HUES6 (cell line): ENCODE data around the gene DHRS2.
"Not testable (repeated sequence)": the region's sequence is repeated elsewhere in the genome, so short reads cannot be mapped to it uniquely, and the experiment has no call there.

Experiments used
- H3K27ac ChIP-seq: 2 replicates; pipeline ENCODE4 v1.7.0; 2013; ENCODE audit warnings: low read depth, mild to moderate bottlenecking, low read length, inconsistent platforms
- H3K27me3 ChIP-seq: 2 replicates; pipeline ENCODE4 v1.6.1; 2013; ENCODE audit warnings: low read length; ENCODE audit not compliant: control insufficient read depth, insufficient read depth
- H3K36me3 ChIP-seq: 2 replicates; pipeline ENCODE4 v1.6.1; 2013; ENCODE audit warnings: low read length; ENCODE audit not compliant: control insufficient read depth, insufficient read depth
- H3K4me1 ChIP-seq: 2 replicates; pipeline ENCODE4 v1.6.1; 2013; ENCODE audit warnings: low read length; ENCODE audit not compliant: control insufficient read depth, insufficient read depth
- H3K4me3 ChIP-seq: 2 replicates; pipeline ENCODE4 v1.5.1; 2013; ENCODE audit warnings: low read depth, low read length
- H3K9ac ChIP-seq: one replicate; pipeline ENCODE4 v1.6.1; 2013; ENCODE audit warnings: mild to moderate bottlenecking, low read length
- H3K9me3 ChIP-seq: 2 replicates; pipeline ENCODE4 v1.6.1; 2013; ENCODE audit warnings: low read depth, low read length; ENCODE audit not compliant: control insufficient read depth, insufficient read depth

Gene DHRS2

GRCh38 chr14:23633160-23633701, 2.9 kb upstream of the DHRS2 start:
- Histone ChIP-seq H3K9ac (no peak overlapping the region), H3K4me1 (peaks cover 10% of the 10 kb centered on the region)

GRCh38 chr14:23634698-23635412, 1.3 kb upstream of the DHRS2 start:
- H3K9me3 ChIP-seq, H3K27ac ChIP-seq, H3K4me3 ChIP-seq, H3K27me3 ChIP-seq, H3K4me1 ChIP-seq, H3K36me3 ChIP-seq, H3K9ac ChIP-seq: not testable (repeated sequence)

More at GRCh38 chr14:23633160-23633701, 2.9 kb upstream of the DHRS2 start:
- Histone ChIP-seq H3K27ac (no peak overlapping the region), H3K36me3 (no peaks in the 10 kb centered on the region), H3K4me3 (no peak overlapping the region), H3K9me3 (peaks cover 6% of the 10 kb centered on the region; the same call in 1 of the 2 replicates), H3K27me3 (no peaks in the 10 kb centered on the region)

GRCh38 chr14:23637312-23637654, 1.1 kb downstream of the DHRS2 start:
- H3K27me3 ChIP-seq, H3K9ac ChIP-seq, H3K36me3 ChIP-seq, H3K4me3 ChIP-seq, H3K9me3 ChIP-seq, H3K27ac ChIP-seq: not testable (repeated sequence)
- peaks cover 11% of the 10 kb centered on the region for H3K4me1 ChIP-seq

GRCh38 chr14:23637655-23638413, 1.7 kb downstream of the DHRS2 start:
- H3K36me3 ChIP-seq, H3K27ac ChIP-seq, H3K9ac ChIP-seq, H3K4me3 ChIP-seq, H3K27me3 ChIP-seq, H3K9me3 ChIP-seq: not testable (repeated sequence)
- peaks cover 11% of the 10 kb centered on the region for H3K4me1 ChIP-seq

GRCh38 chr14:23638414-23639047, 2.4 kb downstream of the DHRS2 start:
- Histone ChIP-seq H3K9me3 (peaks cover 6% of the 10 kb centered on the region; the same call in 1 of the 2 replicates), H3K27ac (no peak overlapping the region), H3K4me3 (no peak overlapping the region), H3K9ac (no peak overlapping the region), H3K4me1 (peaks cover 11% of the 10 kb centered on the region), H3K36me3 (no peaks in the 10 kb centered on the region), H3K27me3 (no peaks in the 10 kb centered on the region)

GRCh38 chr14:23639048-23639890, 3.1 kb downstream of the DHRS2 start:
- peaks cover 6% of the 10 kb centered on the region; the same call in 1 of the 2 replicates for H3K9me3 ChIP-seq
- no peaks in the 10 kb centered on the region for H3K36me3 ChIP-seq
- H3K9ac ChIP-seq = no peak overlapping the region
- H3K4me3 ChIP-seq = no peak overlapping the region
- H3K4me1 ChIP-seq = peaks cover 11% of the 10 kb centered on the region
- no peak overlapping the region for H3K27ac ChIP-seq
- H3K27me3 ChIP-seq = no peaks in the 10 kb centered on the region

GRCh38 chr14:23639891-23640523, 3.8 kb downstream of the DHRS2 start:
- Histone ChIP-seq H3K4me1 (peaks cover 11% of the 10 kb centered on the region), H3K9me3 (peaks cover 6% of the 10 kb centered on the region; the same call in 1 of the 2 replicates), H3K9ac (no peak overlapping the region), H3K36me3 (no peaks in the 10 kb centered on the region), H3K27me3 (no peaks in the 10 kb centered on the region), H3K27ac (no peak overlapping the region), H3K4me3 (no peak overlapping the region)

GRCh38 chr14:23640524-23641141, 4.5 kb downstream of the DHRS2 start:
- Histone ChIP-seq H3K27ac (no peak overlapping the region), H3K9ac (no peak overlapping the region), H3K36me3 (no peaks in the 10 kb centered on the region), H3K4me3 (no peak overlapping the region), H3K27me3 (no peaks in the 10 kb centered on the region), H3K4me1 (peaks cover 11% of the 10 kb centered on the region), H3K9me3 (peaks cover 6% of the 10 kb centered on the region; the same call in 1 of the 2 replicates)

GRCh38 chr14:23641180-23641914, 5.2 kb downstream of the DHRS2 start:
- Histone ChIP-seq H3K9me3 (peaks cover 4% of the 10 kb centered on the region; the same call in 1 of the 2 replicates), H3K27ac (no peak overlapping the region), H3K27me3 (no peaks in the 10 kb centered on the region), H3K36me3 (no peaks in the 10 kb centered on the region), H3K4me1 (peaks cover 11% of the 10 kb centered on the region), H3K9ac (no peak overlapping the region), H3K4me3 (no peak overlapping the region)
